Measurements from ENCODE around the gene CTDSPL. TPM values are rescaled to one million over a fixed set of nuclear protein-coding genes. Genes with fewer than 3 reads are reported as not detected.

Gene CTDSPL
- total and polyA plus RNA-seq, 2 of the 13 experiments (the other 11 are each of a cell fraction or from before 2014, with no cell fraction given): 26.1 to 142 TPM

GRCh38 chr3:37987315-37987697, 125.6 kb downstream of the CTDSPL start:
- Histone ChIP-seq H4K20me1 (ENCODE audit: insufficient read depth, low read length) (no peaks in the 10 kb centered on the region), H3K4me1 (ENCODE audit: insufficient read depth, low read length) (peaks cover 70% of the 10 kb centered on the region), H3K4me3 (replicated peaks in 1 of 3; ENCODE audit: insufficient read depth in 1 of 3, low read depth in 2 of 3, low read length in 3 of 3) (no peak overlapping the region; a peak in 1 of 6 replicates), H3K9me3 (ENCODE audit: low read length) (no peaks in the 10 kb centered on the region), H3K27me3 (ENCODE audit: control insufficient read depth in 1 of 2, insufficient read depth in 2 of 2, low read length in 2 of 2) (peaks cover 1 to 12% of the 10 kb centered on the region in 2 experiments; a peak in 4 of 5 replicates), H3K79me2 (ENCODE audit: insufficient read depth, low read length) (no peaks in the 10 kb centered on the region), H3K36me3 (replicated peaks in 1 of 2; ENCODE audit: control insufficient read depth in 1 of 2, insufficient read depth in 2 of 2, low read length in 2 of 2) (peaks cover 7 to 15% of the 10 kb centered on the region in 2 experiments), H3K4me2 (ENCODE audit: low read depth, low read length) (peak overlapping the region; percentile 43), H2AFZ (ENCODE audit: low read length) (no peak overlapping the region), H3K9ac (ENCODE audit: insufficient read depth, low read depth, low read length) (no peak overlapping the region), H3K27ac (ENCODE audit: extremely low read length, insufficient read depth, low read length) (no peak overlapping the region)
- in situ Hi-C loops (cut with HindIII; ENCODE audit: extremely low pct_ligation_motif_present, low pct_unique_long_range_greater_than_20kb): no loop called here
- ATAC-seq (peak; percentile 38), FAIRE-seq (no peak), DNase-seq (ENCODE audit: low spot score) (no peak)
- ChIA-PET CTCF (ENCODE audit: low intra/inter-chr PET ratio, low total read pairs) (no interaction called here), POLR2A (interaction anchor here (1.0 kb wide), 1 partner anchor 10 kb away, joined by 3 read pairs; no protein-coding TSS in a partner anchor)
- WGBS (ENCODE audit: low lambda C conversion rate): 0% methylated on average over 2 of the region's 2 CpGs
- TF ChIP-seq ZNF788 (CRISPR knock-in tag; IDR thresholded peaks at IDR 0.05; ENCODE audit: borderline replicate concordance) (no peak), ZFX (CRISPR knock-in tag; IDR thresholded peaks at IDR 0.05; ENCODE audit: low read depth) (peak; percentile 15; the same call in 1 of the 2 replicates), CREM (IDR thresholded peaks at IDR 0.05) (0 out of 2 replicates have a peak, but pooled peaks have one; percentile 7), CREM (CRISPR knock-in tag; IDR thresholded peaks at IDR 0.05) (no peak), PAF1 (CRISPR knock-in tag; IDR thresholded peaks at IDR 0.05) (0 out of 2 replicates have a peak, but pooled peaks have one; percentile 29), ZNF562 (CRISPR knock-in tag; IDR thresholded peaks at IDR 0.05; ENCODE audit: borderline replicate concordance) (no peak)
- no TSS peak for BruUV-seq (replicated peaks)
- intact Hi-C loops (cut with micrococcal nuclease; ENCODE audit: unreplicated experiment): no loop called here

GRCh38 chr3:37987751-37988179, 126.1 kb downstream of the CTDSPL start:
- FAIRE-seq (no peak), DNase-seq (ENCODE audit: low spot score) (no peak), ATAC-seq (no peak; the same call in 2 of the 3 replicates)
- in situ Hi-C loops (cut with HindIII; ENCODE audit: extremely low pct_ligation_motif_present, low pct_unique_long_range_greater_than_20kb) (no loop called here), intact Hi-C loops (cut with micrococcal nuclease; ENCODE audit: unreplicated experiment) (no loop called here)
- peaks cover 1 to 13% of the 10 kb centered on the region in 2 experiments; a peak in 4 of 5 replicates for H3K27me3 ChIP-seq (ENCODE audit: control insufficient read depth in 1 of 2, insufficient read depth in 2 of 2, low read length in 2 of 2)
- H3K79me2 ChIP-seq (ENCODE audit: insufficient read depth, low read length): no peaks in the 10 kb centered on the region
- ChIA-PET POLR2A (interaction anchor here (1.0 kb wide), 1 partner anchor 9 kb away, joined by 3 read pairs; no protein-coding TSS in a partner anchor), CTCF (ENCODE audit: low intra/inter-chr PET ratio, low total read pairs) (no interaction called here)
- H3K4me3 ChIP-seq (replicated peaks in 1 of 3; ENCODE audit: insufficient read depth in 1 of 3, low read depth in 2 of 3, low read length in 3 of 3): no peak overlapping the region
- no TSS peak for BruUV-seq (replicated peaks)
- H3K9ac ChIP-seq (ENCODE audit: insufficient read depth, low read depth, low read length): no peak overlapping the region
- H3K36me3 ChIP-seq (replicated peaks in 1 of 2; ENCODE audit: control insufficient read depth in 1 of 2, insufficient read depth in 2 of 2, low read length in 2 of 2): peaks cover 3 to 10% of the 10 kb centered on the region in 2 experiments; a peak in 3 of 5 replicates
- H2AFZ ChIP-seq (ENCODE audit: low read length): no peak overlapping the region
- peak overlapping the region; percentile 43 for H3K4me2 ChIP-seq (ENCODE audit: low read depth, low read length)
- H3K9me3 ChIP-seq (ENCODE audit: low read length): no peaks in the 10 kb centered on the region
- H3K4me1 ChIP-seq (ENCODE audit: insufficient read depth, low read length): peaks cover 74% of the 10 kb centered on the region
- H3K27ac ChIP-seq (ENCODE audit: extremely low read length, insufficient read depth, low read length): no peak overlapping the region
- 24% methylated on average over 7 of the region's 7 CpGs for WGBS (ENCODE audit: low lambda C conversion rate)
- no peaks in the 10 kb centered on the region for H4K20me1 ChIP-seq (ENCODE audit: insufficient read depth, low read length)
- 0 out of 2 replicates have a peak, but pooled peaks have one; percentile 17 for TF ChIP-seq SALL1 (CRISPR knock-in tag; IDR thresholded peaks at IDR 0.05)
- TF ChIP-seq ZNF768 (CRISPR knock-in tag; IDR thresholded peaks at IDR 0.05): peak; percentile 69
- peak; percentile 52; the same call in 1 of the 2 replicates for TF ChIP-seq ZNF101 (CRISPR knock-in tag; IDR thresholded peaks at IDR 0.05; ENCODE audit: borderline replicate concordance, low read depth)
- TF ChIP-seq ZBTB33 (CRISPR knock-in tag; IDR thresholded peaks at IDR 0.05): peak; percentile 85
- no peak for TF ChIP-seq TFDP1 (CRISPR knock-in tag; IDR thresholded peaks at IDR 0.05; ENCODE audit: borderline replicate concordance)
- no peak for TF ChIP-seq CTCF (CRISPR knock-in tag; IDR thresholded peaks at IDR 0.05)

All from HepG2 (cell line).